Measurements from ENCODE around the gene GHR.

DNA sequence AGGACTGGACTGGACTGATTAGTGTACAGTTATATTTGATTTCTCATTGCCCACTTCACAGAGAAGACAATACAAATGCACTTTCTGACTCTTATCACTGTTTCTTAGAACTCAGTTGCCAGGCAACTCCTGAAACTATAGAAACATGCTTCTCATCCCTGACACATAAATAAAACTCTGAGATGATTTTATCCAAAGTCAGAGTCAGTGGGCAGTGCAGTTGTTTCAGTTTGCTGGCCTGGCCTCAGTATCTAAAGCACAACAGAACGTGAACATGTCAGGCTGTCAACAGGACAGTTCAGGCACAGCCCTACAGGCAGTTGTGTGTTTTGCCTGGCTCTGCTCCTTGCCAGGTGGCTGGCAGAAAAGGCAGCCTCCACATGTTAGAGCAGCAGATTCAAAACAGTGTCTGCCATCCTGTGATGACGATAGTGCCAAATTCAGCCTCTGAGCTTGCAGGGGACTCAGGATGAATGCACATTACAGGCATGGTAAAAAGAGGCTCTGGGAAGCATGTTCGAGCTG, 268.2 kb downstream of the GHR start:
- TF ChIP-seq SUZ12 (IDR thresholded peaks at IDR 0.05; ENCODE audit: extremely low read depth, insufficient read depth, insufficient read length) = no peak
- no peak for TF ChIP-seq ZNF274 (IDR thresholded peaks at IDR 0.05; ENCODE audit: low read depth, low read length)

All from NT2/D1 (cell line).